LNCaP clone FGC (cell line): ENCODE data around the gene ITGA11.

Source experiments
- DNase-seq: peaks from one replicate; pipeline ENCODE4 v3.0.0-alpha.2; 2011; ENCODE audit warnings: low read depth
- H3K4me3 ChIP-seq: 2 replicates; pipeline ENCODE4 v1.5.1; 2011; ENCODE audit warnings: mild to moderate bottlenecking, low read depth, low read length, control low read depth
- TF ChIP-seq, protein P1 (sequence below): IDR thresholded peaks from 2 replicates; pipeline ENCODE4 v1.5.1; 2012; ENCODE audit warnings: mild to moderate bottlenecking; ENCODE audit not compliant: control insufficient read depth, insufficient read depth; ENCODE audit errors: extremely low read depth

ITGA11 gene

DNA sequence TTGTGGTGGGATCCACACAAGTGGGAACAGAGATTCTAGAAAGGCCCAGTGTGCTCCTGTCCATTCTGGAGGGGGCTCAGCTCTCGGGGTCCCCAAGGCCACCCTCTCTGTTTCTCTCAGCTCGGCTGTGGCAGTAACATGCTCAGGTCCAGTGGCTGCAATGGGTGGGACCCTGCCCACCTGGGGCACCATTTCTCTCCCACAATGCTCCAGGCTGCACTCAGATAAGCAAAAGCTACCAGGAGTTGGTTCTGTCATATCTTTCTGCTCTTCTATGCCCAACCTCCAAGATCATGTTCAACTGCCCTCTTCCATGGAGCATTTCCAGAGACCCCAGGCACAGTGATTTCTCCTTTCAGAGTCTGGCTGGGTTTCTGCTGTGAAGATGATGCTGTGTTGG is 40.8 kb downstream of the ITGA11 start:
- TF ChIP-seq, protein P1, sequence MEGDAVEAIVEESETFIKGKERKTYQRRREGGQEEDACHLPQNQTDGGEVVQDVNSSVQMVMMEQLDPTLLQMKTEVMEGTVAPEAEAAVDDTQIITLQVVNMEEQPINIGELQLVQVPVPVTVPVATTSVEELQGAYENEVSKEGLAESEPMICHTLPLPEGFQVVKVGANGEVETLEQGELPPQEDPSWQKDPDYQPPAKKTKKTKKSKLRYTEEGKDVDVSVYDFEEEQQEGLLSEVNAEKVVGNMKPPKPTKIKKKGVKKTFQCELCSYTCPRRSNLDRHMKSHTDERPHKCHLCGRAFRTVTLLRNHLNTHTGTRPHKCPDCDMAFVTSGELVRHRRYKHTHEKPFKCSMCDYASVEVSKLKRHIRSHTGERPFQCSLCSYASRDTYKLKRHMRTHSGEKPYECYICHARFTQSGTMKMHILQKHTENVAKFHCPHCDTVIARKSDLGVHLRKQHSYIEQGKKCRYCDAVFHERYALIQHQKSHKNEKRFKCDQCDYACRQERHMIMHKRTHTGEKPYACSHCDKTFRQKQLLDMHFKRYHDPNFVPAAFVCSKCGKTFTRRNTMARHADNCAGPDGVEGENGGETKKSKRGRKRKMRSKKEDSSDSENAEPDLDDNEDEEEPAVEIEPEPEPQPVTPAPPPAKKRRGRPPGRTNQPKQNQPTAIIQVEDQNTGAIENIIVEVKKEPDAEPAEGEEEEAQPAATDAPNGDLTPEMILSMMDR = no peak
- no peak for DNase-seq
- no peak overlapping the region for H3K4me3 ChIP-seq

DNA sequence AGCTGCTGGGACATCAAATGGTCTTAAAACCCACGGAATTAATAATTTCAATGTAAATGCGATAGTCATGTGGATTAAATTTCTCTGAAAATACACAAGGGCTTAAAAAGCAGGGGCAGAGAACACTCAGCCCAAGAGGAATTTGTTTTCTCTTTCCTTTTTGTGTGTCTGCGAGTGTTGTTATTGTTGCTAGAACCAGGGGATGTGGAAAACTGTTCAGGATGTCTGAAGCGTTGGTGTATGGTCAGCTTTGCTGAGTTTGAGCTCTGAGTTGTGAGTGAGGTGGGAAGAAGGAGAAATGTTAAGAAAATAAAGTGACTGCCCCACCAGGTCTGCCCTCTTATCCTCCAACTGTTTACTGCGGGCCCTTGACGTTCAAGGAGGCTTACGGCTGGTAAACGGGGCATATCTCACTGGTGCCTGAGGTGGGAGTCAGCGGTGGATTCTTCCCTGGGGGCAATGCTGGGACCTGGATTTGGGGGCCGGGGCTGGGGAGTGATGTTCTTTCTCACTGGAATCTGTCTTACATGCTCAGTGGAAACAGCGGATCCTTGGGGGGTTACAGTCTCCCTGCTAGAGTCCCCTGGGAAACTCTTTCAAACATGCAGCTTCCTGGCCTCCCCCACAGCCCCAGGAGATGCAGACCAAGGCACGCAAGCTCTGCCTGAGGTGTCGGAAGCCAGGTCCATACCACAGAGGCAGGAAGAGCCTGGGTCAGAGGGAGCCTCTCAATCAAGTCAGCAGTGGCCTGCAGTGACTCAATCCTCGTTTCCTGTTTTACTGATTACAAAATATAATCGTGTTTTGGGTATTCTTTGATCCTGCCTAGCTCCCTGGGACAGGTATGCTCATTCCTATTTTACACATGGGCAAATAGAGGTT is 41.8 kb downstream of the ITGA11 start:
- H3K4me3 ChIP-seq = no peak overlapping the region
- DNase-seq = no peak
- TF ChIP-seq, protein P1 = no peak

DNA sequence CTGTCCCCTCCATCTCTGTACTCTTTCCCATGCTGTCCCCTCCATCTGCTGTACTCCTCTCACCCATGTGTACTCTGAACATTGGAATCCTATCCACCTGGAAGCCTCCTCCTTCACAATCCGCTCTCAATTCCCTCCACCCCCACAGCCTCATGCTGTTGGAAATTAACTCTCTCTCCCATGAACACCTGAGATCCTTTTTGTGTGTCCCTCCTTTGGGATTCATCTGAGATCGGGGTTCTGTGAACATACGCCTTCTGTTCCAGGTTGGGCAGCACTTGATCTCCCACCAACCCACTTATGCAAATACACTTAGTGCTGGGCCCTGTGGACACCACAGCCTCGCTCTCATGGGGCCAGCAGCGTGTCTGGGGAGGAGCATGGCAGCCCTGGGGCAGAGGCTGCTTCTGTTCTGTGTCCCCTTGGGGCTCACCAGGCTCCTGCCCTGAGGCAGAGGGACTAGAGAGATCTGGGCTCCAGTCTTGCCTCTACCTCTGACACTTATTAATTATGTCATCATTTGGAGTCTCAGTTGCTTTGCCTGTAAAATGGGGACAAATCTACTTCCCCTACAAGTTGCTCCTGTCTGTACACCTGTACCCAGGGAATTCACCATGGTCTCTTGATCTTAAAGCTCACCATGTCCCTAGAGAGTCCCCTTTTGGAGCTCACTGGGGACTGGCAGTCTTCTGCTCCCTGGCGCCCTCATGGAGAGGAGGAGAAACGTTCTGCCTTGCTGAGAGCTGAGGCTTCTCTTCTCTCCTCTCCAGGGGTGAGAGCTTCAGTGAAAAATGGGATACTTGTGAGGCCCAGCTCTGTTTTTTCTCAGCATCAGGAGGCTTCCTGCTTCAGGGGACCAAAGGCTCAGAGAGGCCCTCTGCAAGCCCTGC is 42.7 kb downstream of the ITGA11 start:
- DNase-seq = no peak
- TF ChIP-seq, protein P1 = no peak
- no peak overlapping the region for H3K4me3 ChIP-seq

GRCh38 chr15:68387381-68388143 is 44.4 kb downstream of the ITGA11 start:
- no peak overlapping the region for H3K4me3 ChIP-seq
- DNase-seq = no peak
- TF ChIP-seq, protein P1 = no peak

DNA sequence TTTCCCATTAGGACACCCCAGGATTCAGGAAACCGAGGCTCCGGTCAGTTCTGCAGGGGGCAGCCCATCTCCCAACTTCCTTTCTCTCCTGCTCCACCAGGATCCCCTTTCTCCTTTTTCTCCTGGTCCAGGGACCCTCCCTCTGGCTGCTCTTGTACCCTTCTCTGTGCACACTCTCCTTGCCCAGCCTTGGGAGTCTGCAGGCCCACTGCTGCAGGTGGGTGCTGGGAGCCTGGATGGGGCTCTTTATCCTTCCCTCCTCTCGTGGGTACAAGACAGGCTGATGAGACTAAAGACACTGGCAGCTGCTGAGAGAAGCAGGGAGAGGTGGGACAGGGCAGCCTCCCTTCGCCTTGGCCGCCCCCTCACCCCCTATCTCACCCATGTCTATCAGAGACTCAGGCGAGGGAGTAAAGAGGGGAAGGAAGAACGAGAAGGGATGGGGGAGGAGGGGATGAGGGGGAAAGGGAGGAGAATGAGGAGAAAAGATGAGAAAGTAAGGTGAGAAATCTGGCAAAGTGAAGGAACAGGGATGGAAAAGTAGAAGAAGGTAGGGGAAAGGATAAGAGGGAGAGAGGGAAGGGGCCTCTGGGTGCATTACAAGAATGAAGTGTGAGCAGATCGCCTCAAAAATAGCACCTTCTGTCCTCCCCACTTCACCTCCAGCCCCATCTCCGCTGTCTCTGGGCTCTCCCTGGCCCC is 45.2 kb downstream of the ITGA11 start:
- no peak for DNase-seq
- TF ChIP-seq, protein P1 = no peak
- no peak overlapping the region for H3K4me3 ChIP-seq
